Measurements from ENCODE around the gene ZFYVE28. TPM values are rescaled to one million over a fixed set of nuclear protein-coding genes. Genes with fewer than 3 reads are reported as not detected.
A peak's percentile ranks its signal among the peaks of the same experiment; 100 is the strongest.

The ZFYVE28 gene
- total and polyA plus RNA-seq, 11 donors: 2.6 to 11.9 (median 5.5) TPM

DNA sequence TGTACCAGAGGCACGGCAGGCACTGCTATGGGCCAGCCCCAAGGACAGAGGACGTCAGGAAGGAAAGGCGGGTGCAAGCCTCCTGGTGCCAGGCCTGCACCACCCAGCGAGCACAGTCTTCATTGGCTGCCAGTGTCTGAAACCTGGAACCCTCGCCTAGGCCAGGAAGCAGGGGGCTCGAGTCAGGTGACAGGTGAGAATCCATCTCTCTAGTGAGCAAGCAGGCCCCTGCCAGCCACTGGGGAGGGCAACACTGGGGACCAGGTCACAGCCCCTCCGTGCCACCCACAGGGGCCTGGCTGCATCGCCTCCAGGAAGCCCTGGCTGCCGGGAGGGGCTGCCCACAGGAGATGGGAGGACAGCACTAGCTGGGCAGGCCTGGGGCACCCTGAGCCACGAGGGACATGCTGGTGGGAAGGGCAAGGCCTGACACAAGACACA lies 169.6 kb downstream of the ZFYVE28 start:
- peaks cover 0 to 71% (median 60%) of the 10 kb centered on the region in 9 donors for H3K36me3 ChIP-seq
- H3K4me3 ChIP-seq: no peak overlapping the region
- DNase-seq (peak in 3 of 5 donors; percentile 18 to 64 (median 26)), ATAC-seq (no peak)
- no peak overlapping the region for H3K27ac ChIP-seq
- intact Hi-C loops (cut with DNase I): loop anchor here in 3 of 10 donors (10.0 kb wide), 3 partner anchors 286 to 716 kb away; partner anchors contain the start of genes FAM193A (in 1 of the 3), GRK4 (in 1 of the 3) and NOP14 (in 1 of the 3)
- H3K4me1 ChIP-seq: peaks cover 4 to 36% (median 26%) of the 10 kb centered on the region in 12 donors
- WGBS, 4 donors: 70 to 83% (median 73%) methylated on average over 4 to 10 of the region's 10 CpGs
- TF ChIP-seq POLR2A (IDR thresholded peaks at IDR 0.05): no peak
- TF ChIP-seq, protein P1, sequence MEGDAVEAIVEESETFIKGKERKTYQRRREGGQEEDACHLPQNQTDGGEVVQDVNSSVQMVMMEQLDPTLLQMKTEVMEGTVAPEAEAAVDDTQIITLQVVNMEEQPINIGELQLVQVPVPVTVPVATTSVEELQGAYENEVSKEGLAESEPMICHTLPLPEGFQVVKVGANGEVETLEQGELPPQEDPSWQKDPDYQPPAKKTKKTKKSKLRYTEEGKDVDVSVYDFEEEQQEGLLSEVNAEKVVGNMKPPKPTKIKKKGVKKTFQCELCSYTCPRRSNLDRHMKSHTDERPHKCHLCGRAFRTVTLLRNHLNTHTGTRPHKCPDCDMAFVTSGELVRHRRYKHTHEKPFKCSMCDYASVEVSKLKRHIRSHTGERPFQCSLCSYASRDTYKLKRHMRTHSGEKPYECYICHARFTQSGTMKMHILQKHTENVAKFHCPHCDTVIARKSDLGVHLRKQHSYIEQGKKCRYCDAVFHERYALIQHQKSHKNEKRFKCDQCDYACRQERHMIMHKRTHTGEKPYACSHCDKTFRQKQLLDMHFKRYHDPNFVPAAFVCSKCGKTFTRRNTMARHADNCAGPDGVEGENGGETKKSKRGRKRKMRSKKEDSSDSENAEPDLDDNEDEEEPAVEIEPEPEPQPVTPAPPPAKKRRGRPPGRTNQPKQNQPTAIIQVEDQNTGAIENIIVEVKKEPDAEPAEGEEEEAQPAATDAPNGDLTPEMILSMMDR (IDR thresholded peaks at IDR 0.05): no peak
- no peaks in the 10 kb centered on the region for H3K27me3 ChIP-seq
- no peaks in the 10 kb centered on the region for H3K9me3 ChIP-seq

DNA sequence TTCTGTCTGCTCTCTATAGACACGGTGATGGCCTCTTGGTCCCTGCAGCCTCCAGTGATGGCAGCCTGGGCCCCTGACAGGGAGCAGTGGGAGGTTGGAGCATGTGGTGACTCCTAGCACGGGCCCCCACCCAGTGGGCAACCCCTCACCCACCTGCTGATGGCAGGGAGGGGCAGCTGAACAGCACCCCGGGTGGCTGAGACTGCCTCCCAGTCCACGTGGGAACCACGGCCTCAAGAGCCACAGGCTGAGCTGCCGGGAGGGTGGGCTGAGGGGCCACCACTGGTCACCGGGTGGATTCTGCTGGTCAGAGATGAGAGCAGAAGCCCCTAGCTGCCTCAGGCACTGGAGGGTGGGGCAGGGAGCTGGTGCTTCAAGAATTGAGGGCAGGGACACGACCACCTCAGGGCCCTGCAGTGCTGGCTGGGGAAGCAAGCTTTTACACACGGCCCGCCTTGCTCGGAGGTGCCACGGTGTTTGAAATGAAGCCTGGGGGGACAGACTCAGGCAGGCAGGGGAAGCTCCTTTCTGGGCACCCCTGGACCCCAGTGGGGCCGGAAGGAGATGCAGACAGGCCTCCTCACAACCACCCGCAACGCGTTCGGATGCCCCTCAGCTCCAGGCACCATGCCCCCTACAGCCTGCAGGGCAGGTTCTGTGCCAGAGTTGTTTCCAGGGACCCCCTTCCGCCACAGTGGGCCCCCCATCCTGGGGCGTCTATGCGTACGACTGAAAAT lies 170.2 kb downstream of the ZFYVE28 start:
- H3K36me3 ChIP-seq: peaks cover 0 to 65% (median 53%) of the 10 kb centered on the region in 9 donors
- peaks cover 2 to 36% (median 28%) of the 10 kb centered on the region in 12 donors for H3K4me1 ChIP-seq
- 84 to 88% (median 85%) methylated on average over 11 to 21 of the region's 21 CpGs for WGBS, 4 donors
- intact Hi-C loops (cut with DNase I): loop anchor here in 3 of 10 donors (10.0 kb wide), 3 partner anchors 287 to 717 kb away; partner anchors contain the start of genes FAM193A (in 1 of the 3), GRK4 (in 1 of the 3) and NOP14 (in 1 of the 3)
- no peaks in the 10 kb centered on the region for H3K9me3 ChIP-seq
- ATAC-seq (no peak), DNase-seq (peak in 3 of 5 donors; percentile 5 to 52 (median 21))
- H3K27me3 ChIP-seq: no peaks in the 10 kb centered on the region
- no peak overlapping the region for H3K4me3 ChIP-seq
- H3K27ac ChIP-seq: no peak overlapping the region
- TF ChIP-seq, protein P1 (IDR thresholded peaks at IDR 0.05): no peak
- TF ChIP-seq POLR2A (IDR thresholded peaks at IDR 0.05): no peak

DNA sequence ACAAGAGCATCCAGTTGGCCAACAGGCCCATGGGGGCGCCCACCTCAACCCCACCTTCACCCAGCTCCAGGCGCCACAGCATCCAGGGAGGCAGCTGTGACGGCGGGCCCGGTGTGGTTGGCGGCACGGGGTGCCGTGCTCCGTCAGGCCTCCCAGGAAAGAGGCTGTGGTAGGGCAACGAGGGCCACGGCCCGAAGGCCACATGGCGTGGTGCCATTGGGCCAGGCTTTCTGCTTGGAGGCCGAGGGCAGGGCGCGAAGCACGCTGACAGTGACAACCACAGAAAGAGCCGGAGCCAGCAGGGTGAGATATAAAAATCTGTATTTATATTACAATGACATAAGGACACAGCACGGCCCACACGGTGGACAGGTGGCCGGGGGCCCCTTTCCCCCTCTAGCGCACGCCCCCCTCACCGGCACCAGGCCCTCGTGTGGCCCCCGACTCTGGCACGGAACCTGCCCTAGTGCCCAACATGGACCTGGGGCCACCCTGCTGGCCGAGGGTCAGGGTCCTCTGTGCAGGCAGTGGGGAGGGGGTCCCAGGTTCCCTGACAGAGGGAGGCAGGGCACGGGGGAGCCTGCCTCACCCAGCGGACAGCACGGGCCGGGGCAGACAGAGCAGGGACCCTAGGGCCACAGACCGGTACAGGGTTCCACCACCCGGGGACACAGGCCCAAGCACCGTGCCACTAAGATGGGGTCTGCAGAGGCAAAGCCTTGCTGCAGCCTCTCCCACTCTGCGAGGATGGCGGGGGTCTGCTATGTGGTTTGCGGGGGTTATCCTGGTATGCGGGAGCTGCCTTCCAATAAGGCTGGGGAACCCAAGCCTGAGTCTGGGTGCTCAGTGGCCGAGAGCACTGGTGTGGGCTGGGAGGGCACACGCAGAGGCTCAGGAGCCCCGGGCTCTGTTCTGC lies 171.1 kb downstream of the ZFYVE28 start:
- ATAC-seq (no peak), DNase-seq (peak in 4 of 5 donors; percentile 7 to 61 (median 26))
- Histone ChIP-seq H3K27me3 (no peaks in the 10 kb centered on the region), H3K4me1 (peaks cover 1 to 36% (median 26%) of the 10 kb centered on the region in 12 donors), H3K9me3 (no peaks in the 10 kb centered on the region), H3K36me3 (peaks cover 0 to 58% (median 48%) of the 10 kb centered on the region in 9 donors), H3K4me3 (no peak overlapping the region), H3K27ac (no peak overlapping the region)
- no peak for TF ChIP-seq POLR2A (IDR thresholded peaks at IDR 0.05)
- TF ChIP-seq, protein P1 (IDR thresholded peaks at IDR 0.05): no peak
- 90 to 92% (median 92%) methylated on average over 34 to 42 of the region's 42 CpGs for WGBS, 4 donors
- intact Hi-C loops (cut with DNase I): loop anchor here in 3 of 10 donors (10.0 kb wide), 3 partner anchors 287 to 717 kb away; partner anchors contain the start of genes FAM193A (in 1 of the 3), GRK4 (in 1 of the 3) and NOP14 (in 1 of the 3)
